Stimulated activated CD4-positive, alpha-beta T cell treated with anti-CD3 and anti-CD28 coated beads, Interleukin-1b, Interleukin-23, amount 100 ng/mL, for 1 hour (primary cell): ENCODE results near the gene MAGEC2.

Experiments used
- DNase-seq, 2 donors: peaks; one replicate each; pipeline ENCODE4 v3.0.0-alpha.2; 2020; ENCODE audit warnings: low read depth in 2 of 2

MAGEC2 gene, protein sequence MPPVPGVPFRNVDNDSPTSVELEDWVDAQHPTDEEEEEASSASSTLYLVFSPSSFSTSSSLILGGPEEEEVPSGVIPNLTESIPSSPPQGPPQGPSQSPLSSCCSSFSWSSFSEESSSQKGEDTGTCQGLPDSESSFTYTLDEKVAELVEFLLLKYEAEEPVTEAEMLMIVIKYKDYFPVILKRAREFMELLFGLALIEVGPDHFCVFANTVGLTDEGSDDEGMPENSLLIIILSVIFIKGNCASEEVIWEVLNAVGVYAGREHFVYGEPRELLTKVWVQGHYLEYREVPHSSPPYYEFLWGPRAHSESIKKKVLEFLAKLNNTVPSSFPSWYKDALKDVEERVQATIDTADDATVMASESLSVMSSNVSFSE

DNA sequence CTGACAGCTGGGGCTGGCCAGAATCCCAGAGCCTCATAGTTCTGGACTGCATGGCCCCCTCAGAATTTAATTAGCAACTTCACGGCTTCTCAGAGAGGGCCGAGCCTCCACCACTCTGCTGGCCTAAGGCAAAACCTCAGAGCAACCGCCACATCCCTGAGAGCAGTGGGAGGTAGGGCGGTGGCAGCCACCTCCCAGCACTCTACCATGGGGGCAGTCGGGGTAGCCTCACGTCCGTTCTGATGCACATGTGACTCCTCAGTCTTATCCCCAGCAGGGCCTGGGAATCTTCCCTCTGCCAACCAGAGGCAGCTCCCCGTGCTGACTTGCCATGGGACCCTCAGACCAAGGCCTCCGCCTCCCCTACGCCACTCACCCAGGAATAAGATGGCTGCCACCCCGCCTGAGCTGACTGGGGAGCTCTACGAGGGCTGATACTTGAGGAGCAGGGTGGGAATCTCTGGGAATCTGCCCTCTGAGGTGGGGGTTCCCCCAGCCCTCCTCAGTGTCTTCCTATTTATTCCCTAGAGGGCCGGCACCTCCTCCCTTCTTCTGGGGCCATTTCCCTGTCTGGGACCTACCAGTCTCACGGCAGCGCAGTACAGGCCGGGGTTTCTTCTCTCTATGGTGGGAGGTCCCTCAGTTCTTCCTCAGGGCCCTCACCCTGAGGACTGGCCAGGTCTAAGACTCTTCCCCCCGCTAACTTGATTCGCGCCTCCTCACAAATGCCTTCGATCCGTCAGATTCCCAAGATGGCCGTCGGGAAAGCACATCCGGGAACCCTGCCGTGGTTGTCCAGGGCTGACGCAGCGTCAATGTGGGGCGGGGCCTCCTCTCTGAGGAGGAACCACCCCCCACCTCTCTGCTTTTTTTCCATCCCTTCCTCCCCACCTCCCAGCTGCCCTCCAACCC lies at the start of gene MAGEC2:
MAGEC2 (minus strand) TSS at position 769 of the 912 bp plus-strand sequence. CDS start 1,303 bp downstream, outside the sequence.
- no peak for DNase-seq

DNA sequence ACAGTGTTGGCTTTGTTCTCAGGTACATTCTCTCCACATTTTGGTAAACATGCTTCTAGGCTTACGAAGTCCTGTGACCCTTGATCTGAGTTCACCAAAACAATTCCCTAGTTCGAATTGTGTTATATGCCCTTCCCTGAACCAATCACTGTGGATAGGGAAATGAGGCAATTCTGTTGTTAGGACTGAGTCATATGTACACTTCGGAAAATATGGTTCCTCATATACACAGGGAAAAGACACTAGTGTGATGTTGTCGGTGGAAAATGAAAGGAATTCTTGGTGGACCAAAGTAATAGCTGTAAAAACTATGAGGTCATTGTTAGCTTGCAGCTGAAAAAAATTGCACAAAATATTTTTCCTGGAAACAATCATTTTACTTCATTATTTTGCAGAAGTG lies 46.6 kb upstream of the MAGEC2 start:
- DNase-seq: no peak

DNA sequence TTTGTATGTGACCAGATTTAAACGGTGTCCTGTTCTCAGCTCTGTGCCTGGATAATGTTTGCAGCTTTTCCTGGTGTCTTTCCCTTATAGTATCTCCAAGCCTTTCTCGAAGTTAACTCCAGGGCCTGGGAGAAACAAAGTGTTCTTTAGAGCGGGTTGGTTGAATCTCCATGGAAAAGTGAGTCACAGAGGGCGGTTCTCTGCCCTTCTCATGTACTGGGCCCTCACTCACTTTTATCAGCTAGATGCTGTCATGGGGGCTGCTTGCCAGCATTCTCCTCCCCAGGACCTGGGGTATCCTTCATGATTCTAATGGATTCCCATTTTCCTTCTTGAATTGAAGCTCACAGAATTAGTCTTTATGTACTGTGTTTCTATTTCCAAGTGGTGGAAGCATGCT lies 46.1 kb upstream of the MAGEC2 start:
- no peak for DNase-seq

DNA sequence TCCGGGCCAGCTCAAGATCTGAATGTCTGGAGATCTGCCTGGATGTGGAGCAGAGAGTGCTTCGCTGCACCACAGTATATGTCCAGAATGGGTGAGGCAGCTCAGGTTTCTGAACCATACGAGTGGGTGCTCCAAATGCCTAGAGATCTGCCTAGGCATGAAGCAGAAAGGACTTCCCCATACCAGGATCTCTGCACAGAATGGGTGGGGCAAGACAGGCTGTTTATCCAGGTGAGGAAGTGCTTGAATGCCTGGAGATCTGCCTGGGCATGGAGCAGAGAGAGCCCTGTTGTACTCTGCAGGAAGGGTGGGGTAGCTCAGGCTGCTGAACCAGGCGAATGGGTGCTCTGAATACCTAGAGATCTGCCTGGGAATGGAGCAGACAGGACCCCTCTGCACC lies 45.4 kb upstream of the MAGEC2 start:
- no peak for DNase-seq

DNA sequence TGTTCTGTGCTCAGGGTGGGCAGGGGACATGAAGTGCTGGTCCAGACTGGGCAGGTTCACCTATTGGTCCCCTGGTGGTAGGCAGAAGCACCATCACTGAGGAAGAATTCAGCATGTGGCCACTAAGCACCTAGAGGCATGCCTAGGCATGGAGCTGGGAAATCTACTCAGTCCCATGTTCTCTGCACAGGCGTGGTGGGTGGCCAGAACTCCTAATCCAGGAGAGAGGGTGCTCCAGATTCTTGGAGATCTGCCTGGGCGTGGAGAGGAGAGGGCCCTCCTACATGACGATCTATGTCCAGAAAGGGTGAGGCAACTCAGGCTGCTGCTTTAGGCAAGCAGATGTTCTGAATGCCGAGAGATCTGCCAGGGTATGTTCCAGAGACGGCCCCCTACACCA lies 44.6 kb upstream of the MAGEC2 start:
- DNase-seq: no peak

DNA sequence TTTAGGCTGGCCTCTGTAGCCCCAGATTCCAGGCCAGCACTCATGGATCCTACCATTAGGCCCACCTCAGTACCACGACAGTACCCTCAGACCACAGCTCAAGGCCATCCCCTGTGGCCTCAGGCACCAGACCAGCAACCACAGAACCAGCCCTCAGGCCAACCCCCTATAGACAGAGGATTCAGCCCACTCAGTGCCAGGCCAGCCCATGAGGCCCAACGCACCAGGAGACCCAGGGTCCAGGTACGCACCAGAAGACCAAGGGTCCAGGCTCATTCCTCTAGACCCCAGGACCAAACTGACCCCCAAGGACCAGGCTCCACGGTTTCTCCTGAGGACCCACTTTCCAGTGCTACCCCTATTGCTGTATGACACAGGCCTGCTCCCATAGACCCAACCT lies 39.5 kb upstream of the MAGEC2 start:
- DNase-seq: no peak

DNA sequence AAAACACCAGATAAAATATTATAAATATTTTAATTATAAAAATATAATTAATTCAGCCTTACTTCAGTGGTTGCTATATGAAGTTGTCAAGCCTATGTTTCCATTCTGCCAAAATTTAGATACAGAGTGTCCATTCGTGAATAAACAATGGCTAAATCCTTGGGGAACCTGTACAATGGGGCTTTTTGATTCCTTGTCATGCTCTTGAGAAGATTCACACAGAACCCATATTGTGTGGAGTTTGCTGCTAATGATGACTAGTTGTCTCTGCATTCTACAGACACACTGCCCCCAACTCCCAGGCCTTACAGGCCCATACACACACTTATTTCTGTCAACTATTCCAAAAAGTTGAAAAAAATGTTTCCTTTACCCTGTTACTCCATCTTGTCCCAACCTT lies 33.4 kb upstream of the MAGEC2 start:
- DNase-seq: no peak

DNA sequence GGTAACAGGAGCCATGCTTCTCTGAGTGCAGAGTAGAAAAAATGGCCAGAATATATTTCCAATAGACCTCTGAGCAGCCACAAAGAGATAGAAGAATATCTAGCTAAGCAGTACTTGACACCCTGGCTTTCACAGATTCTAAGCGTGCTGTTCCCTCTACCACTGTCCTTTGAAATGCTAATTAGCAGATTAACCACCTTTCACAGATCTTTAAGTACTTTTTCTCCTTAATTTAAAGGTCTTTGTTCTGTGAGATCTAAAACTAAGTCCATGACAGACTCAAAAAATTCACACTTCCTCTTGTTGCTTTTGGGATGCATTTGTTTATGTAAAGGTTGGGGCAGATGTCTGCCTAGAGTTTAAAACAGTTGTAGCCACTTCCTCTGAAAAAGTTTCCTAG lies 28.3 kb upstream of the MAGEC2 start:
- no peak for DNase-seq

DNA sequence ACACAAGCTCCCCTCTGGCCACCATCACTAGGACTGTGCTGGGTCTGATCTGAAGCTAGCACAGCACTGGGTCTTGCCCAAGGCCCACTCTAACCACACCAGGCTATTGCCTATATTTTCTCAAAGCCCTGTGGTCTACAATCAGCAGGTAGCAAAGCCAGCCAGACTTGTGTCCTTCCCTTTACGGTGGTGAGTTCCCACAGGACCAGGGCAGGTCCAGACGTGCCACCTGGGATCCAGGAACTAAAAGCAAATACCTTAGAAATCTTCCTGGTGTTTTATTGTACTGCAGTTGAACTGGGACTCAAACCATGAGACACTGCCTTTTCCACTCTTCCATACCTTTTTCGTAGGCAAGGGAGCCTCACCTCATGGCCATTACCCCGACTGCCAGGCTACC lies 9.0 kb upstream of the MAGEC2 start:
- DNase-seq: no peak

DNA sequence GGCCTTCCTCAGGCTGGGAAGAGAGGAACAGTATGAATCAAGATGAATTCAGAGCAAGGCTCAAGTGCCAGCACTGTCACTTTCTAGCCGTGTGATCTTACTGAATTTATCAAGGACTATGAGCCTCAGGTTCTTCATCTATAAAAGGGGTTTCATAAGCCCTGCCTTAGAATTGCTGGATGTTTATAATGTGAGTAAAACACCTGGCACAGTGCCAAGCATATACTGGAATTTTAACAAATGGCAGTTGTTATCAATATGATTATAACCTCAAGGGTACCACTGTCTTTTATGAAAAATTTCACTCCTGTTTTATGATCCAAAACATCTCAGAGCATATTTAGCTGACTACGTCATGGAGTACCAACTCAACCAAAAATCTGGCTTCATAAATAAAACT lies 4.0 kb downstream of the MAGEC2 start:
- DNase-seq: no peak

DNA sequence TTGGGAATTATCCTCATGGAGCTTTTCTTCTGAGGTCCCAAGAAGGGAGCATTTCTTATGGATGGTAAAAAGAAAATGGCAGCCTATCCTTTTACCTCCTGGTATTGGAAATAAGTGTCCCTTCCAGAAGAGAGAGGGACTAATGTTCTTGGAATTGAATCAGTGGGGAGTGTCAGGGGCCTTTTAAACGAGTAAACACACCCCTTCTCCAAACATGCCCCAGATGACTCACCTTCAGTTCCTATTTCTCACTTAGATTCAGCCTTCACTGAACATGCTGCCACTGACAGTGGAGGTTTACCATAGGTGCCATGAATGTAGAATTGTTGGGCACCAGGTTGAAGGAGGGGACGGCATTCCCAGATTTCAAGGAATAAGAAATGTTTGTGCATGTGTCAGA lies 19.0 kb downstream of the MAGEC2 start:
- DNase-seq: no peak

DNA sequence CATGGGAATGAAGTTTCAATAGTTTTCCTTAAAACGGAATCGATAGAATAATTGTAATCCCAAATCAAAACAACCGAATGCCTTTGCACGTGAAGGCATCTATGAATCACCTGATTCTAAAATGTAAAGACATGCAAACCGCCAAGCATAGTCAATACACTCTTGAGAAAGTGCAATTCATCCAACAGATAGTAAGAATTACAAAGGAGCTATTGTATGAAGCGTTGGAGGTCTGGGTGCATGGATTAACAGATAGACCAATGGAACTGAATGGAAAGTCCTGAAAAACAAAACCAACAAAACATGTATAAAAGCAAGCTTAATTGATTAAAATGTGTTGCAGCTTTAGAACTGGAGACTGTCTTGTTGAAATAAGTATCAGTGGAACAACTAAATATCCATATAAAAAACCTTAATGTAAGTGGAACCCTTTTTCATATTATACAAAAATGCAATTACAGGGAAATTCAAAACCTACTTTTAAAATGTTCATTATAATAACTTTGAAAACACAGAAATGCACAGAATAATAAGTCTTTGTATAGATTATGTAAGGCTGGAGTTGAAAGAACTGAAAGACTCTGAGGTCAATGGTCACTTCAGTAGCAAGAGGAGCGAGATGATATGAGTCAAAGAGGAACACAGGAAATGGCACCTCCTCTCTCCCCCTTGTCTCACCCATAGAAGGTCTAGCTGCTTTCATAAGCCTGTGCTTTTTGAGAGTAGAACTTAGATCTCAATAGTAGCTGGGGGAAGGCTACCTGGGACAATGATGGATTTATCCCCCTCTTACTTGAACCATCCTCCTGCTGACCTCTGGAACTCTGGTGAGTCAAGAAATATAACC lies 20.1 kb downstream of the MAGEC2 start:
- no peak for DNase-seq

DNA sequence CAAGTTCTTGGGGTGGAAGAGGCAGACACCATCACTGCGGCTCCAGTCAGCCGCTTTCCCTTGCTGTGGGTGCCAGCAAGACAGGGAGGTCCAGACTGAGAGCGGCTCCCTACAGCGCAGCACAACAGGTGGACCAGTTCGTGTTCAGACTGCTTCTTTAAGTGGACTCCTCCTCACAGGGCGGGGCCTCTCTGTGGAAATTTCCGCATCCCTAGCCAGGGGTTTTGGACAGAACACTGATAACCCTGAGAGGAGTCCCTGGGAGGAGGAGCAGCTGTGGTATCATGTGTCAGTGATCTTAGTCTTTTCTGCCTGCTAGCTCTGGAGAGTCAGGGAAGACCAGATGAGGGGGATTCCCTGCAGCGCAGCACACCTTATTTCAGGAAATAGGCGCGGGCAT lies 48.5 kb downstream of the MAGEC2 start:
- DNase-seq: no peak
